Stimulated activated CD8-positive, alpha-beta memory T cell treated with anti-CD3 and anti-CD28 coated beads, Interleukin-4, amount 100 ng/mL, for 1 hour (primary cell): ENCODE results near the gene MOXD1.
"Not testable (repeated sequence)": the region's sequence is repeated elsewhere in the genome, so short reads cannot be mapped to it uniquely, and the experiment has no call there.

Experiments
- DNase-seq, 2 donors: peaks; one replicate each; pipeline ENCODE4 v3.0.0-alpha.2; 2020; ENCODE audit warnings: low read depth in 2 of 2, low spot score in 1 of 2

Gene MOXD1

GRCh38 chr6:132354517-132355167 is 46.6 kb downstream of the MOXD1 start:
- peak in 1 of 2 donors; percentile 17 for DNase-seq

- not testable (repeated sequence) for DNase-seq
These were observed 49.3 kb downstream of the MOXD1 start for GRCh38 chr6:132351986-132352385.

DNA sequence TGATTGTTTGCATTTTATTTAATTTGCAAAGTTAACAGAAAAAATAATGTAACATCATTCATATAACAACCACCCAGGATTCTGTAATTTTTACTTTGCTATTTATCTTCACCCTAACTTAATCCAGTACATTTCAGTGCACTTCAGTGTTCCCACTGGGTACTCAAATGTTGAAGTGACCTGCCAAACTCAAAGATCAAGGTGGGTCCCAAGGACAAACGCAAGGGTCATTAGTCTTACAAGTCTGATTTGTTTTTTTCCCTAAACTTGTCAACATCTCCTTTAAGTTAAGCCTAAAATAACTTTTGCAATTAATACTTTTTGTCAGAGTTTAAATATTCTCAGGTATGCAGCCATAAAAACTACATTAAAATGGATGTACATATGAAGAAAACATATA is 53.0 kb downstream of the MOXD1 start:
- DNase-seq: no peak

DNA sequence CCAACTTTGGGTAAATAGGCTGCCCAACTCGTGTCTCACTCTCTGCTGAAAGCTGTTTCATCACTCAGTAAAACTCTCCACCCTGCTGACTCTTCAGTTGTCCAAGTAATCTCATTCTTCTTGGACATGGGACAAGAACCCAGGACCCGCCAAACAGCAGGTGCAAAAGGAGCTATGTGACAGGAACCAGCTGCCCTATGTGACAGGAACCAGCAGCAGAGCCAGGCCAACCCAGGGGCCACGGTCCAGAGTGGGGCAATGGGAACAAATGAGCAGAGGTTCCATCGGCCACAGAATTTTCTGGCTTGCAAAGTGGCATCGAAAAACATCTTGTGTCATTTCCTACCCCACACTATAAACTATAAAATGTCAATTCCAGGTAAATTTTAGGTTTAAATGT is 56.5 kb downstream of the MOXD1 start:
- DNase-seq: no peak

- DNase-seq: no peak
These were observed 59.6 kb downstream of the MOXD1 start for GRCh38 chr6:132341646-132342045.

- DNase-seq: no peak
These were observed 66.8 kb downstream of the MOXD1 start for GRCh38 chr6:132334521-132334885.

- no peak for DNase-seq
These were observed 67.4 kb downstream of the MOXD1 start for GRCh38 chr6:132333639-132334520.

DNA sequence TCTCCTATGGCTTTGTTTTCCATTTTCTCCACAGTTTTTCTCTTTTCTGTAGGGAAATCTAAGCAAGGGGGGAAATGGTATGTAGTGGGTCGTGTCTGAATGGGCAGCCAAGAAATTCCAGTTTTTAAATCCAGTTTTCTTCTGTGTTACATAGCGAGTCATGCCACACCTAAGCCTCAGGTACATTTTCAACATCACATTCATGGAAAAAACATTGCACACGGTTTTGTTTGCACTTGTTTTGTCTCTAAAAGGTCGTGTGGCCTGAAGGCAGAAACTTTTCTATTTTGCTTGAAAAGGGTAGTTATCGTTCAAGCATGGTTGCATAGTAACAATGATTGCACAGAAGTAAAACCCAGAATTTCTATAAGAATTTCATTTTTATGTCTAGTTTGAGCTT is 70.5 kb downstream of the MOXD1 start:
- DNase-seq: no peak

- DNase-seq: no peak
These were observed 78.9 kb downstream of the MOXD1 start for GRCh38 chr6:132322398-132322797.

DNA sequence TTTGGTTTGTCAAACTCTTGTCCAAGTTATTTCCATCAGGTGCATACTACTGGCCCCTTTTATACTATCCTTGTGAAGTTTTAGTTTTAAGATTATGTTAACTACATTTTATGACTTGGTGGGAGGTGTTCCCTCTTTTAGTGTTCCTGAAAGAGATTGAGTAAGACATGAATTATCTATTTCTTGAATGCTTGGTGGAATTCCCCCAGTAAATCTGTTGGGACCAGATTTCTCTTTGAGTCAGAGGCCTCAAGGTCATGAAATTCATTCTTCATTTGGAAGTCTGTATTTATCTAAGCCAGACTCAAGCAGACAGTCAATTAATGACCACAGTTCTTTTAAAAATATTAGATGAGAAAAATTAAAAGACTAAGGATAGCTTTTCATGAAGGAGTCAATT is 81.3 kb downstream of the MOXD1 start:
- DNase-seq: no peak

- no peak for DNase-seq
These were observed 84.3 kb downstream of the MOXD1 start for GRCh38 chr6:132316970-132317369.

- DNase-seq: no peak
These were observed 86.8 kb downstream of the MOXD1 start for GRCh38 chr6:132314432-132314831.

- DNase-seq: no peak
These were observed 90.4 kb downstream of the MOXD1 start for GRCh38 chr6:132310921-132311320.

DNA sequence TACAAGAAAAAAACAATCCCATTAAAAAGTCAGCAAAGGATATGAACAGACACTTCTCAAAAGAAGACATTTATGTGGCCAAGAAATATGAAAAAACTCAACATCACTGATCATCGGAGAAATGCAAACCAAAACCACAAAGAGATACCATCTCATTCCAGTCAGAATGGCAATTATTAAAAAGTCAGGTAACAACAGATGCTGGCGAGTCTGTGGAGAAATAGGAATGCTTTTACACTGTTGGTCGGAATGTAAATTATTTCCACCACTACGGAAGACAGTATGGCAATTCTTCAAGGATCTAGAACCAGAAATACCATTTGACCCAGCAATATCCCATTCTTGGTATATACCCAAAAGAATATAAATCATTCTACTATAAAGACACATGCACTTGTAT is 91.1 kb downstream of the MOXD1 start:
- DNase-seq: not testable (repeated sequence)

GRCh38 chr6:132304891-132305305 is 96.4 kb downstream of the MOXD1 start:
- no peak for DNase-seq

GRCh38 chr6:132300323-132300949 is 100.8 kb downstream of the MOXD1 start:
- DNase-seq: no peak

- DNase-seq: no peak
These were observed 102.8 kb downstream of the MOXD1 start for GRCh38 chr6:132298344-132298949.

GRCh38 chr6:132289756-132290155 is 111.5 kb downstream of the MOXD1 start:
- DNase-seq: no peak

GRCh38 chr6:132287101-132287500 is 114.2 kb downstream of the MOXD1 start:
- no peak for DNase-seq

DNA sequence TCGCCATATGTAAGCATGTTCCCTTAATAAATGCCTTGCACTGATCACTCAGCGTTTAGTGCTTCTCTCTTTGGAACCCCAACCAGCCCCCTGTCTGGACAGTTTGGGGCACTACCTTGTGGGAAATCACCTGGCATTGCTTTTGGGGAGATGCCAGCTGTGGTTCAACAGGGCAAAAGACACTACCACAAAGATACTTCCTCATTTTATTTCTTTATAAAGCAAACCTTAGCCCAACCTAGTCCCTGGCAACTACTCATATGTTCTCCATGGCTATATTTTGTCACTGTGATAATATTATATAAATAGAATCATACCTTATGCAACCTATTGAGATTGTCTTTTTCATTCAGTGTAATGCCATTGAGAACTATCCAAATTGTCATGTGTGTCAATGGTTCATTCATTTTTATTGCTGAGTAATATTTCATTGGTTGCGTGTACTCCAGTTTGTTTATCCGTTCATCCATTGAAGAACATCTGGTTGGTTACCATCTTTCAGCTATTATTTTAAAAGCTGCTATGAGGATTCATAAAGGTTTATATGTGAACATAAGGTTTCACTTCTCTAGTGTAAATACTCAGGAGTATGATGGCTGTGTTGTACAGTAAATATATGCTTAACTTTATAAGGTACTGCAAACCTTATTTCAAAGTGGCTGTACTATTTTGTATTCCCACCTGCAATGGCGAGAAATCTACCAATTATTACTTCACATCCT is 114.8 kb downstream of the MOXD1 start:
- DNase-seq: no peak
